ENCODE results near the gene DDX18. TPM values are rescaled to one million over a fixed set of nuclear protein-coding genes. Genes with fewer than 3 reads are reported as not detected.

DDX18 gene
- polyA plus RNA-seq, 1 donor, result 54.1 TPM

DNA sequence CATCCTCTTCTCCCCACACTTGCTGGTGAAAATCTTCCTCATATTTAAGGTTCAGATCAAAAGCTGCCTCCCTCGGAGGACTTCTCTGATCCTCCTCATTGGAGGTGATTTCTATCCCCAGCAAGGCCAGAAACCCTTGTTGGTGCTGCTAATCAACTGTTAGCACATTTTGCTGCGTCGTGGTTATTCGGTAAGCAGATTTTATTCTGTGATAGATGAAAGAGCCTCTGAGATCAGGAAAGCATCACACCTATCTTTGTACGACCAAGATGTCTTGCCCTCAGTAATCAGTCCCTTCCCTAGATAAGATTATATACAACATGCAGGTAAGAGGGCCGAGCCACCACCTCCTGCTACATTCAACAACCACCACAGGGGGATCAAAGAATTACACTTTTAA lies 40.1 kb downstream of the DDX18 start:
- Histone ChIP-seq H3K27ac (ENCODE audit: low read length) (no peak overlapping the region), H3K27me3 (ENCODE audit: control insufficient read depth, insufficient read depth, low read length) (peaks cover 46% of the 10 kb centered on the region), H3K36me3 (ENCODE audit: control insufficient read depth, insufficient read depth, low read length) (no peaks in the 10 kb centered on the region), H3K4me1 (ENCODE audit: control insufficient read depth, insufficient read depth, low read length) (no peaks in the 10 kb centered on the region), H3K4me3 (ENCODE audit: low read length) (no peak overlapping the region), H3K9me3 (ENCODE audit: control insufficient read depth, low read depth, low read length) (peaks cover 9% of the 10 kb centered on the region)
- no peak for DNase-seq
- no CpG with 5 or more reads among the region's 6 CpGs for WGBS (ENCODE audit: insufficient coverage, low lambda C conversion rate)

- Histone ChIP-seq H3K4me1 (ENCODE audit: control insufficient read depth, insufficient read depth, low read length) (no peaks in the 10 kb centered on the region), H3K36me3 (ENCODE audit: control insufficient read depth, insufficient read depth, low read length) (no peaks in the 10 kb centered on the region), H3K27ac (ENCODE audit: low read length) (no peak overlapping the region), H3K9me3 (ENCODE audit: control insufficient read depth, low read depth, low read length) (peaks cover 16% of the 10 kb centered on the region), H3K4me3 (ENCODE audit: low read length) (no peak overlapping the region), H3K27me3 (ENCODE audit: control insufficient read depth, insufficient read depth, low read length) (peaks cover 49% of the 10 kb centered on the region)
- no peak for DNase-seq
- WGBS (ENCODE audit: insufficient coverage, low lambda C conversion rate), result 71% methylated on average over 1 of the region's 3 CpGs
Measured at GRCh38 chr2:117855886-117856285, 41.4 kb downstream of the DDX18 start.

- no peak overlapping the region for H3K4me3 ChIP-seq (ENCODE audit: low read length)
- H3K27ac ChIP-seq (ENCODE audit: low read length), result no peak overlapping the region
- DNase-seq, result no peak
- peaks cover 16% of the 10 kb centered on the region for H3K9me3 ChIP-seq (ENCODE audit: control insufficient read depth, low read depth, low read length)
- no peaks in the 10 kb centered on the region for H3K36me3 ChIP-seq (ENCODE audit: control insufficient read depth, insufficient read depth, low read length)
- H3K27me3 ChIP-seq (ENCODE audit: control insufficient read depth, insufficient read depth, low read length), result peaks cover 45% of the 10 kb centered on the region
- H3K4me1 ChIP-seq (ENCODE audit: control insufficient read depth, insufficient read depth, low read length), result no peaks in the 10 kb centered on the region
- WGBS (ENCODE audit: insufficient coverage, low lambda C conversion rate), result 0% methylated on average over 1 of the region's 4 CpGs
Measured at GRCh38 chr2:117856415-117857210, 42.1 kb downstream of the DDX18 start.

- Histone ChIP-seq H3K9me3 (ENCODE audit: control insufficient read depth, low read depth, low read length) (peaks cover 16% of the 10 kb centered on the region), H3K4me3 (ENCODE audit: low read length) (no peak overlapping the region), H3K27me3 (ENCODE audit: control insufficient read depth, insufficient read depth, low read length) (peaks cover 35% of the 10 kb centered on the region), H3K27ac (ENCODE audit: low read length) (no peak overlapping the region), H3K36me3 (ENCODE audit: control insufficient read depth, insufficient read depth, low read length) (no peaks in the 10 kb centered on the region), H3K4me1 (ENCODE audit: control insufficient read depth, insufficient read depth, low read length) (no peaks in the 10 kb centered on the region)
- no peak for DNase-seq
- no CpG with 5 or more reads among the region's 17 CpGs for WGBS (ENCODE audit: insufficient coverage, low lambda C conversion rate)
Measured at GRCh38 chr2:117858336-117858735, 43.8 kb downstream of the DDX18 start.

- Histone ChIP-seq H3K9me3 (ENCODE audit: control insufficient read depth, low read depth, low read length) (peaks cover 16% of the 10 kb centered on the region), H3K27me3 (ENCODE audit: control insufficient read depth, insufficient read depth, low read length) (peaks cover 35% of the 10 kb centered on the region), H3K4me3 (ENCODE audit: low read length) (no peak overlapping the region), H3K36me3 (ENCODE audit: control insufficient read depth, insufficient read depth, low read length) (no peaks in the 10 kb centered on the region), H3K27ac (ENCODE audit: low read length) (no peak overlapping the region), H3K4me1 (ENCODE audit: control insufficient read depth, insufficient read depth, low read length) (no peaks in the 10 kb centered on the region)
- no CpG with 5 or more reads among the region's 41 CpGs for WGBS (ENCODE audit: insufficient coverage, low lambda C conversion rate)
- DNase-seq, result no peak
Measured at GRCh38 chr2:117858892-117859531, 44.5 kb downstream of the DDX18 start.

GRCh38 chr2:117859532-117859911 lies 45.0 kb downstream of the DDX18 start:
- no peak overlapping the region for H3K27ac ChIP-seq (ENCODE audit: low read length)
- no peak overlapping the region for H3K4me3 ChIP-seq (ENCODE audit: low read length)
- DNase-seq, result no peak
- peaks cover 34% of the 10 kb centered on the region for H3K27me3 ChIP-seq (ENCODE audit: control insufficient read depth, insufficient read depth, low read length)
- peaks cover 16% of the 10 kb centered on the region for H3K9me3 ChIP-seq (ENCODE audit: control insufficient read depth, low read depth, low read length)
- H3K4me1 ChIP-seq (ENCODE audit: control insufficient read depth, insufficient read depth, low read length), result no peaks in the 10 kb centered on the region
- H3K36me3 ChIP-seq (ENCODE audit: control insufficient read depth, insufficient read depth, low read length), result no peaks in the 10 kb centered on the region
- no CpG with 5 or more reads among the region's 44 CpGs for WGBS (ENCODE audit: insufficient coverage, low lambda C conversion rate)

DNA sequence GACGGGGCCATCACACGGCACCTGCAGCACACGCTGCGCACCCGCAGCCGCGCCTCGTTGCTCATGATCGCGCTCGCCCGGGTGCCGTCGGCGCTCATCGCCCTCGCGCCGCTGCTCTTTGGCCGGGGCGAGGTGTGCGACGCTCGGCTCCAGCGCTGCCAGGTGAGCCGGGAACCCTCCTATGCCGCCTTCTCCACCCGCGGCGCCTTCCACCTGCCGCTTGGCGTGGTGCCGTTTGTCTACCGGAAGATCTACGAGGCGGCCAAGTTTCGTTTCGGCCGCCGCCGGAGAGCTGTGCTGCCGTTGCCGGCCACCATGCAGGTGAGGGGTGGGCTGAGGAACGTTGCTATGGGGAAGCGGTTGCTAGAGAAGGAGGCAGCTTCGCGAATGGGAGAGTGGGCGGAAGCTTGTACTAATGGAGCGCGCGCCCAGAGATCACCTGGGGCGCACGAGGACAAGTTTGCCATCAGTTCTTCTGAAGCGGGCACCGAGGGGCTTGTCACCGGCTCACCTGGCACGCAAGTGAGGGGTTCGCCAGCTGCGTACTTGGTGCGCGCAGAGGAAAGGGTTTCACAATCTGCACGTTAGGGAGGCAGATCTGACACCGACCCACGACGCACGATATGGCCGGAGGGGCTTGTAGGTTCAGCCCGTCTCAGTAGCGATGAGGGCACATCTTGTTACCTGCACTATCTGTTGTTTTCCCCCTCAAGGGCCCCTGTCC lies 45.6 kb downstream of the DDX18 start:
- no CpG with 5 or more reads among the region's 69 CpGs for WGBS (ENCODE audit: insufficient coverage, low lambda C conversion rate)
- Histone ChIP-seq H3K4me3 (ENCODE audit: low read length) (no peak overlapping the region), H3K4me1 (ENCODE audit: control insufficient read depth, insufficient read depth, low read length) (no peaks in the 10 kb centered on the region), H3K36me3 (ENCODE audit: control insufficient read depth, insufficient read depth, low read length) (no peaks in the 10 kb centered on the region), H3K9me3 (ENCODE audit: control insufficient read depth, low read depth, low read length) (peaks cover 16% of the 10 kb centered on the region), H3K27ac (ENCODE audit: low read length) (no peak overlapping the region), H3K27me3 (ENCODE audit: control insufficient read depth, insufficient read depth, low read length) (peaks cover 31% of the 10 kb centered on the region)
- no peak for DNase-seq

GRCh38 chr2:117862459-117862858 lies 48.0 kb downstream of the DDX18 start:
- Histone ChIP-seq H3K4me1 (ENCODE audit: control insufficient read depth, insufficient read depth, low read length) (no peaks in the 10 kb centered on the region), H3K27ac (ENCODE audit: low read length) (no peak overlapping the region), H3K4me3 (ENCODE audit: low read length) (no peak overlapping the region), H3K27me3 (ENCODE audit: control insufficient read depth, insufficient read depth, low read length) (peaks cover 25% of the 10 kb centered on the region), H3K36me3 (ENCODE audit: control insufficient read depth, insufficient read depth, low read length) (no peaks in the 10 kb centered on the region), H3K9me3 (ENCODE audit: control insufficient read depth, low read depth, low read length) (peaks cover 16% of the 10 kb centered on the region)
- DNase-seq, result no peak

- Histone ChIP-seq H3K27me3 (ENCODE audit: control insufficient read depth, insufficient read depth, low read length) (no peaks in the 10 kb centered on the region), H3K36me3 (ENCODE audit: control insufficient read depth, insufficient read depth, low read length) (no peaks in the 10 kb centered on the region)
Measured at GRCh38 chr2:117875786-117876185, 61.3 kb downstream of the DDX18 start.

DNA sequence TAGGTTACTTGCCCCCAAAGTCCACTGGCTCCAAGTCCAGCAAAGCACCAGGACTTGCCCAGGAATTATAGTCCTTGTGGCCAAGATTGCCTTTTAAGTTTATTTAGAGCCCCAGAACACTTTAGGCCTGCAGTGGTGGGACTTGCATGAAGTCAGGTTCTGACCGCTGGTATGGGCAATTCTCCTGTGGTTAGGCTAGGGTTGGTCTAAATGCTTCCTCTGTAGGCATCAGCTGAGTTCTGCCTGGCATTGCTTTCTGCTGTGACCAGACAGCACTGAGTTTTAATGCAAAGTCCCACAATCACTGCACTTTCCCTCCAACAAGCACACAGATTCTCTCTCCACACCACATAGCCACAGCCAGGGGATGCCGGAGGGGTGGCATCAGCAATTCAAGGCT lies 64.5 kb downstream of the DDX18 start:
- H3K36me3 ChIP-seq (ENCODE audit: control insufficient read depth, insufficient read depth, low read length), result no peaks in the 10 kb centered on the region
- no peak overlapping the region for H3K27ac ChIP-seq (ENCODE audit: low read length)
- no peak overlapping the region for H3K4me3 ChIP-seq (ENCODE audit: low read length)
- no peak for DNase-seq
- H3K27me3 ChIP-seq (ENCODE audit: control insufficient read depth, insufficient read depth, low read length), result no peaks in the 10 kb centered on the region
- no peaks in the 10 kb centered on the region for H3K9me3 ChIP-seq (ENCODE audit: control insufficient read depth, low read depth, low read length)
- no peaks in the 10 kb centered on the region for H3K4me1 ChIP-seq (ENCODE audit: control insufficient read depth, insufficient read depth, low read length)
- WGBS (ENCODE audit: insufficient coverage, low lambda C conversion rate), result no CpG with 5 or more reads among the region's 2 CpGs

More at GRCh38 chr2:117875786-117876185, 61.3 kb downstream of the DDX18 start:
- no peaks in the 10 kb centered on the region for H3K9me3 ChIP-seq (ENCODE audit: control insufficient read depth, low read depth, low read length)
- H3K27ac ChIP-seq (ENCODE audit: low read length), result no peak overlapping the region
- no peak overlapping the region for H3K4me3 ChIP-seq (ENCODE audit: low read length)
- no peak for DNase-seq
- no CpG with 5 or more reads among the region's 1 CpG for whole genome bisulfite sequencing (ENCODE audit: insufficient coverage, low lambda C conversion rate)
- H3K4me1 ChIP-seq (ENCODE audit: control insufficient read depth, insufficient read depth, low read length), result no peaks in the 10 kb centered on the region
